ELF-1 (cell line): Measurements from ENCODE around the gene UNC5A.

Source experiments
- DNase-seq: peaks from one replicate; pipeline ENCODE4 v3.0.0-alpha.2; 2016; ENCODE audit warnings: low read depth, low spot score

Gene UNC5A

GRCh38 chr5:176927562-176927961 is 117.2 kb downstream of the UNC5A start:
- no peak for DNase-seq

GRCh38 chr5:176929654-176930053 is 119.3 kb downstream of the UNC5A start:
- DNase-seq, result no peak
